ENCODE measurements around the gene HRH2.

DNA sequence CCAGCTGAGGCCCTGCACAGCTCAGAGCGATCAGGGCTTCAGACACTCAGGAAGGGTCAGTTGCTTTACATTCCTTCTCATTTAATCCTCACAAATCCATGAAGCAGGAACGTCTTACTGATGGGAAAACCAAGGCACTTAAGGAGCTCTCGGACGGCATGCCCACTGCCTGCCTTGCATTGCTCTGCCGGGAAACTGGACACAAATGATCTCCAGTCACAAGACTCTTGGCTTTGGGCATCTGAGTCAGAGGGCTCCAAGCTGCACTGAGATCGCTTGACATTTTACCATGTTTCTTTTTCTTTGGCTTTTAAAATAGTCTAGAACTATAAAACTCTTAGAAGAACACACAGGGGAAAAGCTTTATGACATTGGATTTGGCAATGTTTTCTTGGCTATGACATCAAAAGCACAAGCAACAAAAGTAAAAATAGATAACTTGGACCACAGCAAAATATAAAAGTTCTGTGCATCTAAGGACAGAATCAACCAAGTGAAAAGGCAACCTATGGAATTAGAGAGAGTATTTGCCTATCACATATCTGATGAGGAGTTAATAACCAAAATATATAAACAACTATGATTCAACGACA lies 43.6 kb upstream of the HRH2 start:
- TF ChIP-seq L3MBTL2 (IDR thresholded peaks at IDR 0.05) (no peak), SUPT5H (IDR thresholded peaks at IDR 0.05) (no peak), PATZ1 (CRISPR knock-in tag; IDR thresholded peaks at IDR 0.05; ENCODE audit: borderline replicate concordance) (no peak), BMI1 (IDR thresholded peaks at IDR 0.05; ENCODE audit: low read length) (no peak), SREBF1 (IDR thresholded peaks at IDR 0.05; ENCODE audit: borderline replicate concordance, low read depth, low read length) (no peak), RBBP5 (IDR thresholded peaks at IDR 0.05; ENCODE audit: borderline replicate concordance, insufficient read depth, low read length, poor library complexity, severe bottlenecking) (no peak), POU5F1 (IDR thresholded peaks at IDR 0.05; ENCODE audit: borderline replicate concordance, low read depth, low read length, partially characterized antibody) (no peak), PTRF (tag; IDR thresholded peaks at IDR 0.05) (no peak), ZFP36 (IDR thresholded peaks at IDR 0.05; ENCODE audit: low read depth, low read length, partially characterized antibody) (no peak), GABPA (tag; conservative IDR thresholded peaks at IDR 0.05; ENCODE audit: low read depth) (no peak), MBD2 (IDR thresholded peaks at IDR 0.05; ENCODE audit: borderline replicate concordance, low read depth) (no peak), ZNF274 (IDR thresholded peaks at IDR 0.05; ENCODE audit: borderline replicate concordance, low read depth, low read length) (no peak)
- TF ChIP-seq, protein P1, sequence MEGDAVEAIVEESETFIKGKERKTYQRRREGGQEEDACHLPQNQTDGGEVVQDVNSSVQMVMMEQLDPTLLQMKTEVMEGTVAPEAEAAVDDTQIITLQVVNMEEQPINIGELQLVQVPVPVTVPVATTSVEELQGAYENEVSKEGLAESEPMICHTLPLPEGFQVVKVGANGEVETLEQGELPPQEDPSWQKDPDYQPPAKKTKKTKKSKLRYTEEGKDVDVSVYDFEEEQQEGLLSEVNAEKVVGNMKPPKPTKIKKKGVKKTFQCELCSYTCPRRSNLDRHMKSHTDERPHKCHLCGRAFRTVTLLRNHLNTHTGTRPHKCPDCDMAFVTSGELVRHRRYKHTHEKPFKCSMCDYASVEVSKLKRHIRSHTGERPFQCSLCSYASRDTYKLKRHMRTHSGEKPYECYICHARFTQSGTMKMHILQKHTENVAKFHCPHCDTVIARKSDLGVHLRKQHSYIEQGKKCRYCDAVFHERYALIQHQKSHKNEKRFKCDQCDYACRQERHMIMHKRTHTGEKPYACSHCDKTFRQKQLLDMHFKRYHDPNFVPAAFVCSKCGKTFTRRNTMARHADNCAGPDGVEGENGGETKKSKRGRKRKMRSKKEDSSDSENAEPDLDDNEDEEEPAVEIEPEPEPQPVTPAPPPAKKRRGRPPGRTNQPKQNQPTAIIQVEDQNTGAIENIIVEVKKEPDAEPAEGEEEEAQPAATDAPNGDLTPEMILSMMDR (IDR thresholded peaks at IDR 0.05 in 2 of 3, conservative IDR thresholded peaks at IDR 0.05 in 1 of 3; ENCODE audit: insufficient read depth in 2 of 3, low read depth in 1 of 3, low read length in 3 of 3), result no peak
- TF ChIP-seq, protein P2, sequence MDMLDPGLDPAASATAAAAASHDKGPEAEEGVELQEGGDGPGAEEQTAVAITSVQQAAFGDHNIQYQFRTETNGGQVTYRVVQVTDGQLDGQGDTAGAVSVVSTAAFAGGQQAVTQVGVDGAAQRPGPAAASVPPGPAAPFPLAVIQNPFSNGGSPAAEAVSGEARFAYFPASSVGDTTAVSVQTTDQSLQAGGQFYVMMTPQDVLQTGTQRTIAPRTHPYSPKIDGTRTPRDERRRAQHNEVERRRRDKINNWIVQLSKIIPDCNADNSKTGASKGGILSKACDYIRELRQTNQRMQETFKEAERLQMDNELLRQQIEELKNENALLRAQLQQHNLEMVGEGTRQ (CRISPR knock-in tag; IDR thresholded peaks at IDR 0.05), result no peak
